UCSD-AML1 (cell line): ENCODE data around the gene GCN1.

Source experiments
- DNase-seq: peaks from one replicate; lab custom pipeline; 2025; ENCODE audit not compliant: unreplicated experiment; lab: John Stamatoyannopoulos, UW

The GCN1 gene

GRCh38 chr12:120077260-120077659 is 117.3 kb downstream of the GCN1 start:
- no peak for DNase-seq
